PC-9 (cell line): ENCODE measurements around the gene GTPBP10.

ENCODE experiments used
- CTCF ChIP-seq: fragments of 200-600 bp; sonication (generic); conservative IDR thresholded peaks from 2 replicates; pipeline ENCODE4 v1.6.1; 2017; ENCODE audit warnings: mixed run types, antibody characterized with exemption, mild to moderate bottlenecking, moderate library complexity
- EZH2 ChIP-seq: fragments of 200-600 bp; sonication (generic); IDR thresholded peaks from 2 replicates; pipeline ENCODE4 v1.8.0; 2017; ENCODE audit warnings: antibody characterized with exemption, low read depth

GRCh38 chr7:90432752-90433151, 86.2 kb downstream of the GTPBP10 start:
- TF ChIP-seq CTCF = no peak
- TF ChIP-seq EZH2 = no peak
